H1 (cell line): Measurements from ENCODE around the gene R3HDM2. TPM values are rescaled to one million over a fixed set of nuclear protein-coding genes. Genes with fewer than 3 reads are reported as not detected.

Source experiments
- ATF2 ChIP-seq: IDR thresholded peaks from 2 replicates; pipeline ENCODE4 v1.6.1; 2012; ENCODE audit warnings: low read length, inconsistent platforms
- BACH1 ChIP-seq: IDR thresholded peaks from 2 replicates; pipeline ENCODE4 v1.6.1; 2012; ENCODE audit warnings: low read length, improper control_type of control experiment
- BRCA1 ChIP-seq: IDR thresholded peaks from 2 replicates; pipeline ENCODE4 v1.6.1; 2012; ENCODE audit warnings: low read depth, low read length, improper control_type of control experiment
- CBX8 ChIP-seq: fragments of 300-800, 300-1000 bp; sonication (generic); IDR thresholded peaks from 2 replicates; pipeline ENCODE4 v1.7.1; 2016; ENCODE audit warnings: low read depth, low read length, borderline replicate concordance
- CHD2 ChIP-seq: IDR thresholded peaks from 2 replicates; pipeline ENCODE4 v1.6.1; 2012; ENCODE audit warnings: low read length, improper control_type of control experiment
- CTBP2 ChIP-seq: IDR thresholded peaks from 2 replicates; pipeline ENCODE4 v1.7.0; 2011; ENCODE audit warnings: borderline replicate concordance, mild to moderate bottlenecking, moderate library complexity, mixed read lengths, low read length; ENCODE audit not compliant: insufficient read depth, insufficient read length
- CTCF ChIP-seq, 3 experiments: IDR thresholded peaks; 1 replicate in 2 of 3; 2 replicates in 1 of 3; pipeline versions ENCODE4 v1.5.1 to v1.6.1; 2011; ENCODE audit warnings: low read length in 3 of 3, mild to moderate bottlenecking in 3 of 3, inconsistent platforms in 2 of 3, low read depth in 1 of 3, moderate library complexity in 1 of 3; ENCODE audit not compliant: insufficient read depth in 1 of 3; ENCODE audit errors: control extremely low read depth in 1 of 3
- E2F6 ChIP-seq: IDR thresholded peaks from 2 replicates; pipeline ENCODE4 v1.6.1; 2012; ENCODE audit warnings: inconsistent platforms
- EP300 ChIP-seq, 2 experiments: IDR thresholded peaks; 1 replicate in 1 of 2; 2 replicates in 1 of 2; pipeline ENCODE4 v1.6.1; 2011 to 2012; ENCODE audit warnings: low read depth in 2 of 2, low read length in 2 of 2, mild to moderate bottlenecking in 2 of 2, borderline replicate concordance in 1 of 2, inconsistent platforms in 1 of 2, moderate library complexity in 1 of 2
- GABPA ChIP-seq: IDR thresholded peaks from 2 replicates; pipeline ENCODE4 v1.6.1; 2011; ENCODE audit warnings: mild to moderate bottlenecking, low read length, moderate library complexity, borderline replicate concordance; ENCODE audit not compliant: insufficient read depth
- MAX ChIP-seq: IDR thresholded peaks from 2 replicates; pipeline ENCODE4 v1.6.1; 2012; ENCODE audit warnings: inconsistent platforms
- POLR2A ChIP-seq, 2 experiments: IDR thresholded peaks; 1 replicate in 1 of 2; 2 replicates in 1 of 2; pipeline ENCODE4 v1.6.1; 2011; ENCODE audit warnings: low read depth in 2 of 2, low read length in 2 of 2, mild to moderate bottlenecking in 2 of 2; ENCODE audit errors: control extremely low read depth in 1 of 2
- POLR2AphosphoS5 ChIP-seq: IDR thresholded peaks from 2 replicates; pipeline ENCODE4 v1.6.1; 2011; ENCODE audit warnings: low read depth, low read length
- RBBP5 ChIP-seq: IDR thresholded peaks from 2 replicates; pipeline ENCODE4 v1.7.1; 2012; ENCODE audit warnings: low read depth, mild to moderate bottlenecking, inconsistent platforms, low read length, moderate library complexity, borderline replicate concordance
- RNF2 ChIP-seq: fragments of 200-900, 300-1000 bp; sonication (generic); IDR thresholded peaks from 2 replicates; pipeline ENCODE4 v1.7.1; 2016; ENCODE audit warnings: borderline replicate concordance, low read depth, mild to moderate bottlenecking, antibody characterized with exemption, low read length; ENCODE audit not compliant: poor library complexity, severe bottlenecking; ENCODE audit errors: missing control alignments
- SIRT6 ChIP-seq: IDR thresholded peaks from one replicate; pipeline ENCODE4 v1.7.1; 2012; ENCODE audit warnings: low read length, inconsistent platforms
- SIX5 ChIP-seq: IDR thresholded peaks from 2 replicates; pipeline ENCODE4 v1.6.1; 2011; ENCODE audit warnings: mild to moderate bottlenecking, low read depth, low read length
- SP4 ChIP-seq: IDR thresholded peaks from 2 replicates; pipeline ENCODE4 v1.6.1; 2012; ENCODE audit warnings: low read length, inconsistent platforms
- TBP ChIP-seq: IDR thresholded peaks from 2 replicates; pipeline ENCODE4 v1.6.1; 2011; ENCODE audit warnings: low read depth, low read length, improper control_type of control experiment
- polyA plus RNA-seq, 7 experiments: library from polyadenylated mRNA; depleted of rRNA in 3 of 7; stranded (reverse) in 5 of 7; unstranded in 2 of 7; fragments of >200 nt in 5 of 7; fragments of 200-250 nt in 2 of 7; gene quantifications; 1 replicate in 5 of 7; 2 replicates in 1 of 7; 4 replicates in 1 of 7; pipeline versions ENCODE4 v1.2.1 to v1.2.3, GENCODE V29; 2011 to 2013; ENCODE audit warnings: missing spikeins in 2 of 7, mixed read lengths in 2 of 7
- total RNA-seq: library from RNA; stranded (reverse); fragmentation: NEBNext Ultra II Directional; extraction: Animal tissue kit (Norgen Biotek cat#: 25700); gene quantifications from 2 replicates; pipeline ENCODE4 v1.2.1, GENCODE V29; 2021

The R3HDM2 gene
- total and polyA plus RNA-seq, 2 of the 8 experiments (the other 6 are each of a cell fraction or from before 2014, with no cell fraction given) = 25.6 to 27.0 TPM

- TF ChIP-seq BRCA1 = no peak
- no peak for TF ChIP-seq ATF2
- peak; percentile 77 for TF ChIP-seq TBP
- TF ChIP-seq MAX = peak; percentile 75
- peak; percentile 46 for TF ChIP-seq CHD2
- TF ChIP-seq POLR2A (IDR thresholded peaks at IDR 0.05; ENCODE audit: control extremely low read depth in 1 of 2, low read depth in 2 of 2, low read length in 2 of 2) = peak in 1 of 2 experiments; percentile 24; a peak in 1 of 3 replicates
- 0 out of 2 replicates have a peak, but pooled peaks have one; percentile 38 for TF ChIP-seq RBBP5
- TF ChIP-seq BACH1 = no peak; the same call in 1 of the 2 replicates
- peak in 1 of 2 experiments; percentile 59; a peak in 1 of 3 replicates for TF ChIP-seq EP300 (IDR thresholded peaks at IDR 0.05; ENCODE audit: borderline replicate concordance in 1 of 2, low read depth in 2 of 2, low read length in 2 of 2)
- peak in 2 of 3 experiments; percentile 100; a peak in 3 of 4 replicates for TF ChIP-seq CTCF (IDR thresholded peaks at IDR 0.05; ENCODE audit: control extremely low read depth in 1 of 3, insufficient read depth in 1 of 3, low read depth in 1 of 3, low read length in 3 of 3)
- no peak for TF ChIP-seq SIX5
- TF ChIP-seq CBX8 = no peak
- TF ChIP-seq E2F6 = no peak
- no peak for TF ChIP-seq GABPA
- TF ChIP-seq RNF2 = no peak
- TF ChIP-seq POLR2AphosphoS5 = 0 out of 2 replicates have a peak, but pooled peaks have one; percentile 34
- TF ChIP-seq SIRT6 = no peak
- no peak for TF ChIP-seq CTBP2
- no peak for TF ChIP-seq SP4
These were observed 191.8 kb downstream of the R3HDM2 start (continued) for GRCh38 chr12:57238854-57239554.
